ENCODE measurements around the gene SPAG4.
A peak's percentile ranks its signal among the peaks of the same experiment; 100 is the strongest.

Gene SPAG4, protein sequence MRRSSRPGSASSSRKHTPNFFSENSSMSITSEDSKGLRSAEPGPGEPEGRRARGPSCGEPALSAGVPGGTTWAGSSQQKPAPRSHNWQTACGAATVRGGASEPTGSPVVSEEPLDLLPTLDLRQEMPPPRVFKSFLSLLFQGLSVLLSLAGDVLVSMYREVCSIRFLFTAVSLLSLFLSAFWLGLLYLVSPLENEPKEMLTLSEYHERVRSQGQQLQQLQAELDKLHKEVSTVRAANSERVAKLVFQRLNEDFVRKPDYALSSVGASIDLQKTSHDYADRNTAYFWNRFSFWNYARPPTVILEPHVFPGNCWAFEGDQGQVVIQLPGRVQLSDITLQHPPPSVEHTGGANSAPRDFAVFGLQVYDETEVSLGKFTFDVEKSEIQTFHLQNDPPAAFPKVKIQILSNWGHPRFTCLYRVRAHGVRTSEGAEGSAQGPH

GRCh38 chr20:35615667-35616464 is at the start of gene SPAG4:
SPAG4 (plus strand) TSS chr20:35615829; CDS start chr20:35616004, 175 bp downstream.
- DNase-seq = peak; percentile 99

- no peak for DNase-seq
Observed at GRCh38 chr20:35568645-35569044, 47.0 kb upstream of the SPAG4 start.

- no peak for DNase-seq
Observed at GRCh38 chr20:35571555-35571954, 44.1 kb upstream of the SPAG4 start.

- no peak for DNase-seq
Observed at GRCh38 chr20:35572838-35573237, 42.8 kb upstream of the SPAG4 start.

- DNase-seq = no peak
Observed at GRCh38 chr20:35575958-35576357, 39.7 kb upstream of the SPAG4 start.

GRCh38 chr20:35576816-35577215 is 38.8 kb upstream of the SPAG4 start:
- no peak for DNase-seq

DNA sequence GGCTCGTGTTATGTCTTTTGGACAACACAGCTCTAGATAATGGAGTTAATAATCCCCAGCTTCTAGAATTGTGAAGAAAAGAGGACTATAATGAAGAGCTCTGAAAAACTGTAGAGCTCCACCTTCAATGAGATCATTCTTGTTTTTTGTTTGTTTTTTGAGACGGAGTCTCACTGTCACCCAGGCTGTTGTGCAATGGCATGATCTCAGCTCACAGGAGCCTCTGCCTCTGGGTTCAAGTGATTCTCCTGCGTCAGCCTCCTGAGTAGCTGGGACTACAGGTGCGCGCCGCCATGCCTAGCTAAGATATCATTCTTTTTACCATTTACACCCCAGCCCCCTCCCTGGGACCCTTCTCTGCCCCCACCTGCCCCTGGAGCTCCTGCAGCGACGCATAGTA is 37.2 kb upstream of the SPAG4 start:
- DNase-seq = no peak

DNA sequence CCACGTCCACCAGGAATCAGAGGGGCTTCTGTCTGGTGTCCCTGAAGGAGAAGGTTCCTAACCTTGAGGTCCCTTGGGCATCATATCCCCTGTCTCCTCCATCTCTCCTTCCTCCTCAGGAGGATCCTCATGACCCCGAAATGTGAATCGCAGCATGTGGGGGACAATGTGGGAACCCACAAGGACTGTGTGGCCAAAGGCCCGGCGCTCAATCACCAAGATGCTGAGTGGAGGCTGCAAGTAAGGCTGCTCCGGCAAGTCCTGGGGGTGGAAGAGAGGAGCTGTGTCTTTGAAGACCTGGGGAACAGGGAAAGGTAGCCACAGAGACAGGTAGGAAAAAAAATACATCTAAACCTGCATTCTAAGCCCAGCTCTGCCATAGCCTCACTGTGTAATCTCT is 36.4 kb upstream of the SPAG4 start:
- no peak for DNase-seq

DNA sequence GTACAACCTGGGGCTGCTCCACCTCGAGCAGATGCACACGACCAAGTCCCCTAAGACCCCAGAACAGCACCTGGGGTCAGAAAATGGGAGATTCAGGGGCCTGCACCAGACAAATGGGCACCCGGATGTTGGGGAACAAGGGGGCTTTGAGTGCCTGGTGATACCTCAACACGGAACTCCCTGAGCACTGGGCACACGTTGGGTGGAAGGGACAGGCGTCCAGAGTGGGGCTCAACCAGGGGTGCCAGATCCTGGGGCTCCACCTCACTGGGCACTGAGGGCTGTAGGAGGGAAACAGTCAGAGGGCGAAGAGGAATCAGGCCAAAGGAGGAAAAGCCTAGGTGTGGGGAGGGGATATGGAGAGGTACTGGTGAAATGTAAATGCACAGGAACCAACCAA is 33.5 kb upstream of the SPAG4 start:
- DNase-seq = no peak

GRCh38 chr20:35582741-35583404 is 32.8 kb upstream of the SPAG4 start:
- DNase-seq = no peak

GRCh38 chr20:35583636-35584560 is 31.7 kb upstream of the SPAG4 start:
- DNase-seq = no peak

- DNase-seq = no peak
Observed at GRCh38 chr20:35586751-35587425, 28.7 kb upstream of the SPAG4 start.

DNA sequence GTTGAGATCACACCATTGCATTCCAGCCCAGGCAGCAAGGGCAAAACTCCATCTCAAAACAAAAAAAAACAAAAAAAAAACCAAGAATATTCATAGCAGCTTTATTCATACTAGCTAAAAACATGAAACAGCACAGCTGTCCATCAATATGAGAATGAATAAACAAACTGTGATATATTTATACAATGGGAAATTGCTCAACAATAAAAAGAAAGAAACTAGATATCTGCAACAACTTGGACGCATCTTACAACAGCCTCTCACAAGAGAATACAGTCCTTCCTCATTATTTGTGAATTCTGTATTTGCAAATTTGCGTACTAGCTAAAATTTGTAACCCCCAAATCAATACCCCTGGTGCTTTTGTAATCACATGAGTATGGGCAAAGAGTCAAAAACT is 28.2 kb upstream of the SPAG4 start:
- DNase-seq = no peak

GRCh38 chr20:35588397-35588796 is 27.2 kb upstream of the SPAG4 start:
- DNase-seq = no peak

DNA sequence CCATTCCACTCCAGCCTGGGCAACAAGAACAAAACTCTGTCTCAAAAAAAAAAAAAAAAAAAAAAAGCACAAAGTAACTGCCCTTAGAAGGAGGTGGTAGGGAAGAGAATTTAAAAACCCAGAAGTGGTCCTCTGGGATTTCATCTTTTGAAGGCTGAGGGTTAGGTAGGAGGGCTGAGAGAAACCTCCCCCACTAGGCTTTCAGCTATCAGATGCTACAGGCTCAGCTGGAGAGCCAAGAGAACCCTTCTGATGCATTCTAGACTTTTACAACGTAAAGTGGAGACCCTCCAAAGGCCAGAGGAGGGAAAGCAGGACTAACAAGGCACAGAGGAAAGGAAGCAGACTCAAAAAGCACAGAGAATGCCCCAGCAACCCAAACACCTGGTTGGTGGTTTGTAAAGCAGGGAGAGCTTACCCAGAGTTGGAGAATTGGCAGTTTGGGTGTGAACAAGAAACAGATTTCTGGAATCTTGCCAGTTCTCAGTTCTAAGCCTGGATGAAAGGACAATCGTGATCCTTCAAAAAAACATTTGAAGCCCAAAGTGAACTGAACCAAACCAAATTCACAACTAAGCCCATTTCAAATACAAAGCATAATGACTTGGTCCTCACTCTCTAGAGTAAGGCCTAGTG is 23.2 kb upstream of the SPAG4 start:
- DNase-seq = no peak

GRCh38 chr20:35595456-35595855 is 20.2 kb upstream of the SPAG4 start:
- no peak for DNase-seq

GRCh38 chr20:35595901-35596300 is 19.7 kb upstream of the SPAG4 start:
- DNase-seq = no peak

DNA sequence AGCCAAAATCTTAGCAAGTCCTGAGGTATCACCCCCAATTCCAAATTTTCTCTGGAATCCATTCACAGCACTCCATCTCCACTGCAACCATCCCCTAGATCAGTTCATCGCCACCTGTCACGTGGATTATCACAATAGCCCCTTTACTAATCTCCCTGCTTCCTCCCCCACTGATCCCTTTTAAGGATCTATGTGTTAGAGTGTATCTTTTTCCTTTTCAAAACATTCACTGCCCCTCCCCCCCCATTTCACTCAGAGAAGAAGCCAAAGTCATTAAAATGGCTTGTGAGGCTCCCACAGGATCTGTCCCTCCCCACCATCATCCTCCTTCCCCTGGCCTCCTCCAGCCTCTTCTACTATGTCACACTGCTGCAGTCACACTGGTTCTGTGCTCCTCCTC is 18.4 kb upstream of the SPAG4 start:
- no peak for DNase-seq

DNA sequence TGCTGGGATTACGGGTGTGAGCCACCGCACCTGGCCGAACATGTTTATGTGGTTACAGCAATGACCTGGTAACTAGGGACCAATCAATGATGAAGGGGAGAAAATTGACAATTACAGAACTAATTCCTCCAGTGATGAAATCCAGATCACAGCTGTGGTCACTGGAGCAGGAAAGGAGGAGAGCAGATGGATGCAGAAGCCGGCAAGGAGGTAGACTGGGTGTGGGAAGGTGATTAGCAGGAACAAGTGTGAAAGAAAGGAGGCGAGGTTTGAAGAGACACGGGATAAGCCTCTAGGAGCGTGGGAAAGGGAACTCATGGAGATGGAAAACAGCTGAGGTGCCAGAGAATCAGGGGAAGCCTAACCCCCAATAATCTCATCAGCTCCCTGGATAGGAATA is 17.2 kb upstream of the SPAG4 start:
- DNase-seq = no peak

DNA sequence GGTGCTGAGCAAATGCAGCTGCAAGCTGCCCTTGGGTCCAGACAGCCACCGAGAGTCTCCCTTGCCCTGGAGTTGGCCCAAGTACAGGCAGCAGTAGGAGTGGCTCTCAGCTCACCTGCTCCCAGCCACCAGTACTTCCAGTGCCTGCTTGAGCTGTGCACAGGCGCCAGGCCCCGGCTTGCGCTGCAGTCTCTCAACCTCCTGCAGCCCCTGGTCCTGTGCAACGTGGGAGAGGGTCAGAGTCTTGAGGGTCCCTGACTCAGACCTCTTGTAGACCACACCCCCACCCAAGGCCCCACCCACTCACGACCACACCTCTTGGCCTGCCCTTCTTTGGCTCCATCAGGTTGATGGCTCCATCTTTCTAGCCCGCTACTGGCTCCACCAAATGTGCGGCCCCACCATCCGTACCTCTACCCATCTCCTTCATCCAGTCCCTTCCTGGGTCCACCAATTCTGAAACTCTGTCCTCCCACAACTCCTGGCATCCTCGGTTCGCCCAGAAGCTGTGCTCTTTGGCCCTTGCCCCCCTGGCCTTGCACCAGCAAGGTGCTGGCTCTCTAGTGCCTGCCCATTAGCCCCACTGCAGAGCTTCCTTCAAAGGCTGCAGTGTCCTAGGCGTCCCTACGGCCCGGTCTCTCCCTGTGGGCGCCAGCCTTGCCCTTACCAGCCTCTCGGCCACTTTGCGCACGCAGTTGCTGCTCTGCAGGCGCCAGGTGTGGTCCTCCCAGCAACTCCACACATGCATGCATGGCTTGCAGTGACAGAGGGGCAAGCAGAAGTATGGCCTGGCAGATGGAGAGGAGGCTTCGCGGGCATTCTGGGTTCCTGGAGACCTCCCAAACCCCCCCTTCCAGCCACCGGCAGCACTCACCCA is 16.5 kb upstream of the SPAG4 start:
- DNase-seq = no peak
